ENCODE measurements around the gene LRPPRC.
"Not testable (repeated sequence)": the region's sequence is repeated elsewhere in the genome, so short reads cannot be mapped to it uniquely, and the experiment has no call there.

LRPPRC gene

GRCh38 chr2:43995733-43996533 is at the start of gene LRPPRC:
TSS of gene LRPPRC (minus strand) at chr2:43995989. CDS start at chr2:43995947, 42 bp downstream.
- peak; percentile 94 for DNase-seq (ENCODE audit: low spot score)

DNA sequence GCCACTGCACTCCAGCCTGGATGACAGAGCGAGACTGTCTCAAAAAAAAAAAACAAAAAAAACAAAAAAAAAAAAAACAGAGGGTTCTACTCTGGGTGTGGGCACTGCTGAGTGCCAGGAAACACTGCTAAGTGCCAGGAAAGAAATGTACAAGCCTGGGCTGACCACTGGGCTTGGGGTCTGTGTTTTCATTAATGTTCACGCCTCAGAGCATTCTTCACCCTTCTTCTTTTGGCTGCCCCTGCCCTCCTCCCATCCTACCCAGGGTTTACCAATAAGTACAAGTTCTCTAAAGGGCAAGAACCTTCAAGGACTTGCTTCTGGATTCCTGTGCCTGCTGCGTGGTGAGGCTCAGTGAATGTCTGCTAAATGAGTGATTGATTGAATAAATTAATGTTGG is 49.3 kb upstream of the LRPPRC start:
- no peak for DNase-seq (ENCODE audit: low spot score)

GRCh38 chr2:44044281-44044720 is 48.5 kb upstream of the LRPPRC start:
- peak; percentile 68 for DNase-seq (ENCODE audit: low spot score)

- no peak for DNase-seq (ENCODE audit: low spot score)
Measured at GRCh38 chr2:44040365-44040764, 44.6 kb upstream of the LRPPRC start.

GRCh38 chr2:44038277-44038676 is 42.5 kb upstream of the LRPPRC start:
- DNase-seq (ENCODE audit: low spot score) = no peak

- no peak for DNase-seq (ENCODE audit: low spot score)
Measured at GRCh38 chr2:44037221-44037620, 41.4 kb upstream of the LRPPRC start.

GRCh38 chr2:44033947-44034346 is 38.2 kb upstream of the LRPPRC start:
- DNase-seq (ENCODE audit: low spot score) = no peak

DNA sequence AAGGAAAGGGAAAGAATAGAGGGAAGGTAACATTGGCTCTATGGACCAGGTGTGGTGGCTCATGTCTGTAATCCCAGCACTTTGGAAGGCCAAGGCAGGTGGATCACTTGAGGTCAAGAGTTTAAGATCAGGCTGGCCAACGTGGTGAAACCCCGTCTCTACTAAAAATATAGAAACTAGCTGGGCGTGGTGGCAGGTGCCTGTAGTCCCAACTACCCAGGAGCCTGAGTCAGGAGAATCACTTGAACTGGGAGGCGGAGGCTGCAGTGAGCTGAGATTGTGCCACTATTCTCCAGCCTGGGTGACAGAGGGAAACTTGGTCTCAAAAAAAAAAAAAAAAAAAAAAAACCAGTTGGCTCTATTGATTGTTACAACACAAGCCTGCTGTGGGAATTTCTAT is 31.3 kb upstream of the LRPPRC start:
- DNase-seq (ENCODE audit: low spot score) = not testable (repeated sequence)

DNA sequence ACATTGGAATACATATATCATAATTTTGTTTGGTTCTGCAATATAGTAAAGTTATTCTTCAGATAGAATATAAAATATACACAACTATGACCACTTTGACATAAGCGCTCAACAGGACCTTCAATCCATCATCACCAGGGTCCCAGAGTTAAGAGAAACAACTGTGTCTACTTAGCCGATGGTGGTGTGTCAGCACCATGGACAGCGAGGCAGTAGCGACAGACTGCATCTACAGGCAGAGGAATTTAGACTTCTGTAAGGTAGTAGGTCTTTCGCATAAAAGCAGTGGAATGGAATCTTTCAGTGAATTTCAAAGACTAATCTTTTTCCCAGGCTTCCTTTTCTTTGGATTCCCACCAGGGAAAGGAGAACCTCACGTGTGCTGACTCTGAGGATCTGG is 20.5 kb upstream of the LRPPRC start:
- no peak for DNase-seq (ENCODE audit: low spot score)

- no peak for DNase-seq (ENCODE audit: low spot score)
Measured at GRCh38 chr2:44015239-44015638, 19.4 kb upstream of the LRPPRC start.

DNA sequence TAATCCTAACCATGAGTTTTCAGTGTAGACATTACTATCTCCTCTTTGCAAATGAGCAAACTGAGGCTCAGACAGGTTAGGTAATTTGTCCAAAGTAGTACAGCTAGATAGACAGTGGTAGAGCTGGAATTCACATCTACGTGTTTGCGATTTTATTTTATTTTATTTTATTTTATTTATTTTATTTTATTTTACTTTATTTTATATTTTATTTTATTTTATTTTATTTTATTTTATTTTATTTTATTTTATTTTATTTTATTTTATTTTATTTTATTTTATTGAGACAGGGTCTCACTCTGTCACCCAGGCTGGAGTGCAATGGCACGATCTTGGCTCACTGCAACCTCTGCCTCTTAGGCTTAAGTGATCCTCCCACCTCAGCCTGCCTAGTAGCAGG is 17.4 kb upstream of the LRPPRC start:
- not testable (repeated sequence) for DNase-seq (ENCODE audit: low spot score)

DNA sequence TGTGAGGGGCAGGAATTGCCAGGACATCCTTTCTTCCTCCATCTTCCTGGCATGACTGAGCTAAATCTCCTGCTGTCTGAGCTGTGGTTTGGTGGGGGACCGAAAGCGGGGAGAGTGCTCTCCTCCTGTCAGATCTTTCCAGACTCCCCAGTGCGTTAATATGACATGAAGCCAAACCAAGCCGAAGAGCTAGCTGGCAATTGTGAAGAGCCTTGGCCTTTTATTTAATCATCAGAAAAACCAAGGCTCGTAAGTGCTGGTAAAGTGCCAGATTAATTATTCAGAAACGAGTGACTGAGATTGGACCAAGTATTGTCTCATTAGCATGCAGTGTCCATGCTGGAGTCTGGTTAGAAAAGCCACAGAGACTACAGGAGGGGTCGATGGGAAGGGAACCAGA is 14.5 kb upstream of the LRPPRC start:
- no peak for DNase-seq (ENCODE audit: low spot score)

DNA sequence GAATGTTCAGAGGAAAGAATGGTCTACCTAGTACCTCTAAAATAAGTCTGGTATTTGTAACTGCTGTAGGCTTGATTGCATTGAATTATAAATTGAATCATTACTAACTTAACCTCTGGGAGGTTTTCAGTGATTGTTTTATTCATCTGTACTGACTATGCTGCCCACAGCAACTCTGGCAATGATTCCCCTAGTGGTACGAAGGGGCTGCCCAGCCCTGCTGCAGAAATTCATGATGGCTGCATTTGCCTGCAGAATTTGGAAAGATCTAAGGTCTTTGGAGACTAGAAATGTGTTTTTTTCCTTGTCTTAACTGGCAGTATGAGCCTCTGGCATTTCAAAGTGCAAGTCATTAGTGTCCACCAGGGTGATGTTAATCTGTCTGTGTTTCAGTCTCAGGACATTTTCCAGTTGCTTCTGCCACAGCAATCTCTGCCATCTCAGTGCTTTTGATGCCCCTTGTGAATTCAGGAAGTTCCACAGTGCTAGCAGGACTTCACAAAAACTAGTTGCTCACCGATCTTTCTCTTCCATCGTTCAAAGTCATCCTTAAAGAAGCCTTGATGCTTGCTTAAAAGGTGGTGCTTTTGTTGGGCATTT is 13.4 kb upstream of the LRPPRC start:
- DNase-seq (ENCODE audit: low spot score) = no peak

GRCh38 chr2:44005846-44006245 is 10.1 kb upstream of the LRPPRC start:
- no peak for DNase-seq (ENCODE audit: low spot score)

GRCh38 chr2:44004735-44005602 is 9.2 kb upstream of the LRPPRC start:
- no peak for DNase-seq (ENCODE audit: low spot score)

DNA sequence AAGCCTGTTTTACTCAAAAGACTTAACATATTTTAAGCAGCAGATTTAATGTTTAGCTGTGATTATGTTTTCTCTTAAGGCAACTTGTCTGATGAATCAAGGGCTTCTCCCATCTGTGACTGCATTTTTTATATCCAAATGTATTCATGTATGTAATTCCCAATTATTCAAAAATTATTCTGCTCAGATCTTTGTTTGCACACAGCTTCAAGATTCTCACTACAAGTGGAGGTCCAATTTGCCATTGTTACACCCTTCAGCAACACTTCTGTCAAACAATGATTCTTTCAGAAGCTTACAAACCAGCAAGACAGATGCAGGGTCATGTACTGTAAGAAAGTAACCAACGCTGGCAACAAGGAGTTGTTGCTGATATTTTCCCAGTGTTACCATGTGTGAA is 5.9 kb upstream of the LRPPRC start:
- no peak for DNase-seq (ENCODE audit: low spot score)

DNA sequence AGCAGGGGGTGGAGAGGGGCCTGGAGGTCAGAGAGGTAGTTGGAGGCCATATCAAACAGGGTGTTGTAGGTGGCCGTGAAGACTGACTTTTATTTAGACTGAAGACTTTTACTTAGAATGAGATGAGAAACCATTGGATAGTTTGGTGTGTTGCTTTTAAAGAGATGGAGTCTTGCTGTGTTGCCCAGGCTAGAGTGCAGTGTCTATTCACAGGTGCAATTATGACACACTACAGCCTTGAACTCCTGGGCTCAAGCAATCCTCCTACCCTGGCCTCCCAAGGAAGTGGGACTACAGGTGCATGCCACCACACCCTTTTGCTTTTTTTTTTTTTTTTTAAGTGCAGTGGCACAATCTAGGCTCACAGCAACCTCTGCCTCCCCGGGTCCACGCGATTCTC is 2.5 kb upstream of the LRPPRC start:
- DNase-seq (ENCODE audit: low spot score) = no peak

- no peak for DNase-seq (ENCODE audit: low spot score)
Measured at GRCh38 chr2:43993437-43993836, 2.4 kb downstream of the LRPPRC start.

- DNase-seq (ENCODE audit: low spot score) = no peak
Measured at GRCh38 chr2:43989545-43989944, 6.2 kb downstream of the LRPPRC start.

GRCh38 chr2:43986600-43986999 is 9.2 kb downstream of the LRPPRC start:
- DNase-seq (ENCODE audit: low spot score) = no peak

DNA sequence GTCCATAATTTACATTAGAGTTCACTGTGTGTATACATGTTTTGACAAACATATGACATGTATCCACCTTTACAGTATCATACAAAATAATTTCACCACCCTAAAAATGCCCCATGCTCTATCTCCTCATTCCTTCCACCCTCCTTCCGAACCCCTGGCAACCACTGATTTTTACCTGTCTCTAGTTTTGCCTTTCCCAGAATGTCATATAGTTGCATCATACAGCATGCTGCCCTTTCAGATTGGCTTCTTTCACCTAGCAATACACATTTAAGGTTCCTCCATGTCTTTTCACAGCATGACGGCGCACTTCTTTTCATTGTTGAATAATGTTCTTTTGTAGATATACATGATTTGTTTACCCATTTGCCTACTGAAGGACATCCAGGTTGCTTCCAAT is 10.4 kb downstream of the LRPPRC start:
- no peak for DNase-seq (ENCODE audit: low spot score)

- no peak for DNase-seq (ENCODE audit: low spot score)
Measured at GRCh38 chr2:43984533-43984932, 11.3 kb downstream of the LRPPRC start.

DNA sequence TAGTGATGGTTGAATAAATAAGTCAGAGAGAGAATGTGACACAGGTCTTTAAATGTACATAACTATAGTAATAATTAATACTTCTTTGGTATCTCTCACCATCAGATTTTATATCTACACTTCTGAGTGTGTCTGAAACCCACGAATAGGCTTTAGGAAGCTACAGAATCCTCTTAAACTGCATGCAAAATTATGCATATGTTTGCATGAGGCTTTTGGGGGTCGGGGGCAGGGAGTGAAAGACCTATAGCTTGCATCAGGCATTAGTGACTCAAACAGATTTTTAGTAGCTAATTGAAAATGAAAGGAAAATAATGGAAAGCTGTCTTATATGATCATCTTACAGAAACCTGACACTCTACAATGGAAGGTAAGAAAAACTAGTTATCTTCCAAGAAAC is 14.9 kb downstream of the LRPPRC start:
- DNase-seq (ENCODE audit: low spot score) = no peak
